ENCODE data around the gene MTREX.

Gene MTREX

GRCh38 chr5:55377810-55378209 is 70.0 kb downstream of the MTREX start:
- in situ Hi-C loops (cut with MboI; ENCODE audit: low sequenced_read_pairs) = no loop called here

- in situ Hi-C loops (cut with MboI; ENCODE audit: low sequenced_read_pairs) = no loop called here
Measured at GRCh38 chr5:55383254-55383653, 75.5 kb downstream of the MTREX start.

- in situ Hi-C loops (cut with MboI; ENCODE audit: low sequenced_read_pairs) = no loop called here
Measured at GRCh38 chr5:55384072-55384471, 76.3 kb downstream of the MTREX start.

- in situ Hi-C loops (cut with MboI; ENCODE audit: low sequenced_read_pairs) = no loop called here
Measured at GRCh38 chr5:55385227-55385626, 77.4 kb downstream of the MTREX start.

- in situ Hi-C loops (cut with MboI; ENCODE audit: low sequenced_read_pairs) = no loop called here
Measured at GRCh38 chr5:55385846-55386245, 78.1 kb downstream of the MTREX start.

DNA sequence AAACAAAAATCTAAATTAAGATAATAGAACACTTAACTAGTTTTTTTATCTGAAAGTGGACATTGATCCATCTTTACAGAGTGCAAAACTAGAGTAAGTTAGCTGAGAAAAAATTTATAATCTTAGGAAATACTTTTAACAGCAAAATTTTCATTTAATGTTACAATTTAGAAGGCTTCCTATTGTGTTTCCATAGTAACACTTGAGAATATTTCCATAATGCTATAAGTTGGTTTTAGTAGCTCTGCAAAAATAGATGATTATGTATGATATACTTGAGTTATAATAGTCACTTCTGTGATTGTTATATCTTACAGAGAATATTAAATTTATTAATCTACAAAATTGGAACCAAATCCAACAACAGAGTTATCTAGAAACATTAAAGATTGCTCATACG is 78.6 kb downstream of the MTREX start:
- in situ Hi-C loops (cut with MboI; ENCODE audit: low sequenced_read_pairs) = no loop called here

GRCh38 chr5:55387865-55388264 is 80.1 kb downstream of the MTREX start:
- in situ Hi-C loops (cut with MboI; ENCODE audit: low sequenced_read_pairs) = no loop called here

DNA sequence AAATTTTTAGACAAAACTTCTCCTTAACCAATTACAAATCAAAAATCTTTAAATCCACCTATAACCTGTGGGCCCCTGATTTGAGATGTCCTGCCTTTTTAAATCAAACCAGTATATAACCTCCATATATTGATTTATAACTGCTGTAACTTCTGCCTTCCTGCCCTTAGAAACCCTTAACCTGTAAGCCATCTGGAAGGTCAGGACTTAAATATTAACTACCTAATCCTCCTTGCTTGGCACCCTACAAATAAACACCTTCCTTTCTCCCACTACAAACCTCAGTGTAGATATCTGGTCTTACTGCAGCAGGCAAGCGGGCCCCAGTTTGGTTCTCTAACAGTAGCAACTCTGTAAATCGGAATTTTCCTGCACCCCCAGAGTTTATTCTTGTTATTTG is 83.9 kb downstream of the MTREX start:
- in situ Hi-C loops (cut with MboI; ENCODE audit: low sequenced_read_pairs) = no loop called here

DNA sequence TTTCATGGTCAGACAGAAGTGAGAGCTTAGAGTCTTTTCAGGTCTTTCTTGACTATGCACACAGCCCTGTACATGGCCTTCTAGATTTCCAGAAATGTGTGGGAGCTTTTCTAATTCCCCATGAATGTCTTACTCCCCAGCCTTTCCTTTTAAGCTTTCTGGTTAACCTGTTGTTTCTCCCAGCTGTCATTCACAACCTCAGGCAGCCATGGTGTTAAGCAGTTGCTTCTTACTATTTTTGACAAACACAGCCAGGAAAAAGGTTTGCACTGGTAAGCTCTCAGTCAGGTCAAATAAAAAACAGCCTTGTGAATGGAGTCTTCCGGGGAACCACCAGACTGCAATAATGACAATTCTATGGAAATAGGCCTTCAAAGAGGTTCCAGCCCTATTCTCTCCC is 84.9 kb downstream of the MTREX start:
- in situ Hi-C loops (cut with MboI; ENCODE audit: low sequenced_read_pairs) = no loop called here

DNA sequence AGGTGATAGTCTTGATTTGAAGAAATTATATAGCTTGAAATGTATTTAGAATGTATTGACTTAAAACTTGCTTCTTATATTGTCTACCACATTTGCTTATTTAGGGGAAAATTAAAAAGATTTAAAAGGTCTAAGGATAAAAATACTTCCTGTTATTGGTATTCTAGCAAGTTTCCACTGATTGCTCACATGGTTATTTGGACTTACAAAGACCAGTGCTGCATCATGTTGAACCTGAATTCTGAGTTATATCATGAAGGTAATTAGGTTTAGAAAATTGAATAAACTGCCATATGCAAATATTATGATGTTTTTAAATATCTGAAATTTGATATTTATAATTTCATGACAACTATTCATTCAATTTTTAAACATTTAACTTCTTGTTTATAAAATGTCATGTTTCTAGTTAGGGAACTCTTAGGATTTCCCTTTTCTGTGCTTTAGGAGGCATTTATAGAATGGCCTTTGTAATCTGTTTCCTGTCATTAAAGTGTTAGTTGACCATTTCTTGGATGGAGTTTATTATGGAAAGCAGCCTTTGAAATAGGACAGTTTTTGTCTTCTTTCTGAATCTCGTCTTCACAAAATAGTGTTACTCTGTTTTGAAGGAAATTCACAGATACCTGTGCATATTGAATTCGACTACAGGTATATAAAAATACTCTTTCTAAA is 85.8 kb downstream of the MTREX start:
- in situ Hi-C loops (cut with MboI; ENCODE audit: low sequenced_read_pairs) = no loop called here

- in situ Hi-C loops (cut with MboI; ENCODE audit: low sequenced_read_pairs) = no loop called here
Measured at GRCh38 chr5:55402199-55402598, 94.4 kb downstream of the MTREX start.

DNA sequence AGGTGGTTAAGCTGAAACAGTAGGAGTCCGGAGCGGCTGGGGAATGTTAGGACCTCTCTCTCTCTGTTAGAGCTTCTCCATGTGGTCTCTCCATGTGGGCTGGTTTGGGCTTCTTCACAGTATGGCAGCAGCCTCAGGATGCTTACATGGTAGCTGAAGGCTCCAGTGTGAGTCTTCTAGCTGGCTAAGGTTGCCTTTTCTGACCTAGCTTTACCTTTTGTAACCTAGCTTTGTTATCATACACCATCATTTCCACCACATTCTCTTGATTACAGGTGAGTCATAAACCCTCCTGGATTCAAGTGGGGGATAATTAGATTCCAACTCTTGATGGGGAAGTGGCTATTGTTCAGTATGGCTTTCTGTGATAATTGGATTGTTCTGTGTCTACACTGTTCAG is 98.5 kb downstream of the MTREX start:
- in situ Hi-C loops (cut with MboI; ENCODE audit: low sequenced_read_pairs) = no loop called here

DNA sequence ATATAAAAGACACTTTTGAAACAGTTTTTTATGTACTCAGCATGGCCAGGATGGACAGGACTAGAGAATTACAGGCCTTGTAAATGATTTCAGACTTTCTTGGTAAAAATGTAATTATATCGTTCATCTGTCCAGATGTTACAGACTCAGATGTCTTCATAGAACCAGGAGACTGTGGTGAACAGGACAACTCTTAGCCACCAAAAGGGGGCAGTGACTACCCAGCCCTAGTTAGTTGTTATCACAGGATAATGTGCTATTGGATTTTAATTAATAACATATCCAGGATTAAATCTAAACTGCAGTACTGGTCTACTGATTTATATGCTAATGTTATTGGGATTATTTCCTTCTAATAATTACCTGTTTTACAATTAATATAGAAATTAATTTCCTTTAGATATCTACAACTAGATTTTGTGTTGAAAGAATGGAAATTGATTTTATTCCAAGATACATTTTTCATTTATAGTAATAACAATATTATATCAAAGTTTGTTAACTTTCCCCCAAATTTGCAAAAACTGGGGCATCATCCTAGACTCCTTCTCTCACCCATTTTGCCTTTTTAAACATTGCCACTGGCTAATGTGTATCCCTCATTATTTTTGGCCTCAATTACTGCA is 99.4 kb downstream of the MTREX start:
- in situ Hi-C loops (cut with MboI; ENCODE audit: low sequenced_read_pairs) = no loop called here

DNA sequence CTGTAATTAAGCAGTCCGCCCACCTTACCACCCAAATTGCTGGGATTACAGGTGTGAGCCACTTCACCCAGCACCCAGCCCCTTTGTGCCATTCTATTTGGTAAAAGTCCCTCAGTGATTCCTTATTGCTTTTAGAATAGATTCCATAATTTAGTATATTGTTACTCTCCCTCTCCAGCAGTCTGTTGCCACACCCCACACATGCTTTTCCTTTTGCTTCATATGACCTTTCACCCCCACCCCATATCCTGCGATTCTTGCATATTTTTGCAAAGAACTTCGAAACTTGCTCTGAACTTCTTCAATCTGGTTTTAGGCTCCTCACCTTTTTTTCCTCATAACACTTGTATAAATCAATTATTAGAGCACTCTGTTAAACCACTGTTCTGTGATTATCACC is 100.2 kb downstream of the MTREX start:
- in situ Hi-C loops (cut with MboI; ENCODE audit: low sequenced_read_pairs) = no loop called here

GRCh38 chr5:55409775-55410174 is 102.0 kb downstream of the MTREX start:
- in situ Hi-C loops (cut with MboI; ENCODE audit: low sequenced_read_pairs) = no loop called here

GRCh38 chr5:55410845-55411244 is 103.1 kb downstream of the MTREX start:
- in situ Hi-C loops (cut with MboI; ENCODE audit: low sequenced_read_pairs) = no loop called here

DNA sequence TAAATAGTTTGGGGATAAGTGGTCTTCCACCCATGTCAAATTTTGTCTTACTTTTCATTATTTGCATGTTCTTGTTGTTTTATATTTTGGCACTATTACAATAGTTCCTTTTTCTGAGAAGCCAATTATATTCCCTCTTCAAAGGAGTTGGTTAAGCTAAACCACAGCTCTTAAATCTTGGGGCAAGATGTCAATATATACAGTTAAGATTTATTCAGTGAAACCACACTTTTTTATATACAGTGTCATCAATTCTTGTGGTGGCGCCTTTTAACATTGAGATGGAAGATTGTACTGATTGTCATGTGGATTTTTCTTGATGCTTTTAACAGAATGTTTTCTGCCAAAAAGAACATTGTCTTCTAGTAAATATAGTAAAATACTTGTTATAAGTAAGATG is 104.1 kb downstream of the MTREX start:
- in situ Hi-C loops (cut with MboI; ENCODE audit: low sequenced_read_pairs) = no loop called here

DNA sequence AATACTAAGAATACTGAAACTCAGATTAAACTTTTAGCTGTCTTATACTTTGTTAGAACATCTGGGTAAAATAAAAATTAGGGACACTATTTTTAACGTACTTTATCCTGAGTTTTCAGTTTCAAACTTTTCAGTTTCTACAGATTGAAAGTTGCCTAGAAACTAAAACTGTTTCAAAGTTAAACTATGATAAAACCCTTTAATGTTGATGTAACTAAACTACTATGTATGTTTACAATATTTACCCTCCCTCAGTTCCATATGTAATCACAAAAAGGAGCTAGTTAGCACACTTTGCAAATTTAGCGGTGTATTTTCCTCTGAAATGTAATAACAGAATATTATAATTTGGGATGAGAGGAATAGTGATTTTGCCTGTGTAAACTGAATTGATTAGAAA is 105.9 kb downstream of the MTREX start:
- in situ Hi-C loops (cut with MboI; ENCODE audit: low sequenced_read_pairs) = no loop called here

- in situ Hi-C loops (cut with MboI; ENCODE audit: low sequenced_read_pairs) = no loop called here
Measured at GRCh38 chr5:55415071-55415470, 107.3 kb downstream of the MTREX start.

GRCh38 chr5:55416306-55416705 is 108.5 kb downstream of the MTREX start:
- in situ Hi-C loops (cut with MboI; ENCODE audit: low sequenced_read_pairs) = no loop called here

DNA sequence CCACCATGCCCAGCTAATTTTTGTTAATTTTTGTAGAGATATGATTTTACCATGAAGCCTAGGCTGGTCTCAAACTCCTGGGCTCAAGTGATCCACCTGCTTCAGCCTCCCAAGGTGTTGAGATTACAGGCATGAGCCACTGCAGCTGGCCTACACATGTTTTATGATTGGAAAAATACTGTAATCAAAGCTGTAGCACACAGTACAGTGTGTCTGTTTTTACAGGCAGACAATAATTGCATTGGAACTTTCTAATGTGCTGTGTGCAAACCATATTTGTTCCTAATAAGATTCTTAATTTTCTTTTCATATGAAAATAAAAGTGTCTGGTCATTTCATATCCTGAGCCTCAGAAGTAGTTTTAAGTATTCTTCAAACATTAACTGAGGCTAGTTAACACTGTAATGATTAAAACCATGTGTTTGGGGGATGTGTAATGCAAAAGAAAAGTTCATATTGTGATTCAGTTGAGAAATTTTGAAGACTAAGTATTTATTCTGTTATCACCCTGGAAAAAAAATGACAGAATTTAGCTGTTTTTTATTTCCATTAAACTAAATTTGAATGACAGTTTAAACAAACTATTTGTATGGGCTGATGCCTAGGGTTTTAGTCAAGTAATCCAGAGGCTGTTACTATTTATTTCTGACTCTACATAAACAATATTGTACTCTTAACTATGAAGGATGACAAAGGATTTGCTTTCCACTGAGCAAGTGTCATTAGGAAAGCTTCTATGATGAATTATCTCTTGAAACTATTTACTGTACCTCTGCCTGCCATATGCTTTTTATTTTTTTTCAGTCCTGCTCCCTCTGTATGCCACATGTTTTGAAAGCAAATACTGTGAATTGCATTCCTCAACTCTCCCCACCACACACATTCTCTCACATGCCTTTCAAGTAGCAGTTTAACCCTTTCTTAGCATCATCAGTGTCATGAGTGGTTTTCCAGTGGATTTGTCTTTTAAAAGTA is 111.5 kb downstream of the MTREX start:
- in situ Hi-C loops (cut with MboI; ENCODE audit: low sequenced_read_pairs) = no loop called here

DNA sequence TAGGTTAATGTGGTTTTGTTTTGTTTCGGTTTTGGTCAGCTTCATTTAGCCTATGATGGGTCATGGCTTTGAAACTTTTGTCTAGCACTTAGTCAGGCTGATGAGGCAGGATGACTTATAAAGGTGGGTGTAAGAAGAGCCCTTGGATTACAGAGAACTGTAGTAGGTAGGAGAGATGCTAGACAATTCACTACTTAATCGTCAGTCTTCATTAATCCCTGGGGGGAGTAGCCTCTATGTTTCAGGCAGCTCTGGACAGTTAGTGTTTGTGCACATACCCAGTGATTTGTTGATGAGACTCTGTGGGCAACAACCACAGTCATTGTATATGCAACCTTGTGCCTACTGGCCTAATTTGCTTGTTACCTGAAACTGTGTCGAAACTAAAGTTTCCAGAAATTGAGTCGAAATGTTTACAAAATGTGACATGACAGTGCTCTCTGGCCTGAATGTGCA is 113.3 kb downstream of the MTREX start:
- in situ Hi-C loops (cut with MboI; ENCODE audit: low sequenced_read_pairs) = no loop called here

Measured in HL-60/S4 treated with phorbol 12-myristate 13-acetate at 8.2 ng/mL for 4 days and 3 days (cell line).